Activated CD8-positive, alpha-beta T cell treated with anti-CD3 and anti-CD28 coated beads for 36 hours (primary cell): Measurements from ENCODE around the gene UNC45B. TPM values are rescaled to one million over a fixed set of nuclear protein-coding genes. Genes with fewer than 3 reads are reported as not detected.
A peak's percentile ranks its signal among the peaks of the same experiment; 100 is the strongest.

ENCODE experiments used
- ATAC-seq: fragments of 200-7000 bp; cut with Tn5 transposase; one replicate; pipeline ENCODE4 v1.10.0; 2021; ENCODE audit warnings: mild to moderate bottlenecking, moderate library complexity
- CTCF ChIA-PET: fragments of 350-600 bp; sonication (Branson Sonifier 250); formaldehyde crosslinking; loops from one replicate; lab custom pipeline; 2021; ENCODE audit warnings: antibody characterized with exemption; lab: Charles Lee
- POLR2A ChIA-PET: fragments of 350-600 bp; sonication (Branson Sonifier 250); formaldehyde crosslinking; loops from one replicate; lab custom pipeline; 2021; ENCODE audit warnings: antibody characterized with exemption; lab: Charles Lee
- DNase-seq: peaks from one replicate; pipeline ENCODE4 v3.0.0-alpha.2; 2020
- H3K27ac Mint-ChIP-seq: one replicate; pipeline ENCODE4 v1.8.0; 2021; ENCODE audit warnings: mild to moderate bottlenecking, mixed read lengths
- H3K27me3 Mint-ChIP-seq: one replicate; pipeline ENCODE4 v1.8.0; 2021; ENCODE audit warnings: mixed read lengths
- H3K36me3 Mint-ChIP-seq: one replicate; pipeline ENCODE4 v1.8.0; 2021; ENCODE audit warnings: low read depth, mixed read lengths
- H3K4me1 Mint-ChIP-seq: one replicate; pipeline ENCODE4 v1.8.0; 2021; ENCODE audit warnings: low read depth, mixed read lengths
- H3K4me3 Mint-ChIP-seq: one replicate; pipeline ENCODE4 v1.8.0; 2021; ENCODE audit warnings: mild to moderate bottlenecking, moderate library complexity, mixed read lengths
- H3K9me3 Mint-ChIP-seq: one replicate; pipeline ENCODE4 v1.8.0; 2021; ENCODE audit warnings: mixed read lengths
- CTCF ChIP-seq: fragments of 200-600 bp; IDR thresholded peaks from one replicate; pipeline ENCODE4 v1.8.0; 2022; ENCODE audit warnings: antibody characterized with exemption, mild to moderate bottlenecking
- intact Hi-C: fragments of 100-400 bp; cut with micrococcal nuclease; formaldehyde crosslinking; loops from one replicate; pipeline ENCODE4 v1.10.0; 2022
- total RNA-seq, 2 experiments: library from RNA; stranded (reverse); gene quantifications; one replicate each; pipeline ENCODE4 v1.2.3, GENCODE V29; 2021

Gene UNC45B
- total RNA-seq, 2 experiments from 2014 or later: 0.11 TPM; not detected in 1

- Mint-ChIP-seq H3K27me3 (no peaks in the 10 kb centered on the region), H3K4me1 (peaks cover 3% of the 10 kb centered on the region), H3K27ac (peak overlapping the region; percentile 52), H3K36me3 (peaks cover 42% of the 10 kb centered on the region), H3K9me3 (no peaks in the 10 kb centered on the region), H3K4me3 (no peak overlapping the region)
- POLR2A ChIA-PET: interaction anchor here (0.6 to 3.1 kb wide), 7 partner anchors 9 to 179 kb away, joined by 3 to 17 read pairs (median 5); partner anchors contain the start of genes FNDC8 and NLE1
- TF ChIP-seq CTCF: no peak
- DNase-seq (no peak), ATAC-seq (no peak)
- CTCF ChIA-PET: interaction anchor here (1.0 to 1.7 kb wide), 3 partner anchors 10 to 181 kb away, joined by 3 to 12 read pairs (median 3); partner anchors contain the start of gene FNDC8
- intact Hi-C loops: no loop called here
These were observed 17.2 kb upstream of the UNC45B start for GRCh38 chr17:35130392-35130791.

- no peak overlapping the region for H3K4me3 Mint-ChIP-seq
- no peak overlapping the region for H3K27ac Mint-ChIP-seq
- peaks cover 54% of the 10 kb centered on the region for H3K36me3 Mint-ChIP-seq
- H3K27me3 Mint-ChIP-seq: no peaks in the 10 kb centered on the region
- ChIA-PET POLR2A (interaction anchor here (1.1 to 3.1 kb wide), 2 partner anchors 9 kb away, joined by 3 to 17 read pairs; partner anchors contain the start of gene NLE1), CTCF (no interaction called here)
- H3K9me3 Mint-ChIP-seq: no peaks in the 10 kb centered on the region
- DNase-seq (no peak), ATAC-seq (no peak)
- peaks cover 3% of the 10 kb centered on the region for H3K4me1 Mint-ChIP-seq
- intact Hi-C loops: no loop called here
- no peak for TF ChIP-seq CTCF
These were observed 15.5 kb upstream of the UNC45B start for GRCh38 chr17:35132099-35132498.

- DNase-seq: no peak
- Mint-ChIP-seq H3K36me3 (peaks cover 60% of the 10 kb centered on the region), H3K4me3 (no peak overlapping the region), H3K27ac (no peak overlapping the region), H3K9me3 (no peaks in the 10 kb centered on the region), H3K4me1 (peaks cover 3% of the 10 kb centered on the region), H3K27me3 (no peaks in the 10 kb centered on the region)
- TF ChIP-seq CTCF: no peak
- POLR2A ChIA-PET: interaction anchor here (3.1 kb wide), 1 partner anchor 8 kb away, joined by 17 read pairs; the partner anchor contains the start of gene NLE1
- CTCF ChIA-PET: interaction anchor here (1.2 kb wide), 1 partner anchor 13 kb away, joined by 3 read pairs; no protein-coding TSS in a partner anchor
- intact Hi-C loops: no loop called here
- ATAC-seq: no peak
These were observed 14.6 kb upstream of the UNC45B start for GRCh38 chr17:35132816-35133550.

- no peaks in the 10 kb centered on the region for H3K27me3 Mint-ChIP-seq
- ChIA-PET POLR2A (interaction anchor here (1.2 to 4.1 kb wide), 2 partner anchors 8 to 238 kb away, joined by 3 to 26 read pairs; partner anchors contain the start of gene SLFN11), CTCF (interaction anchor here (0.9 kb wide), 1 partner anchor 154 kb away, joined by 4 read pairs; no protein-coding TSS in a partner anchor)
- DNase-seq (no peak), ATAC-seq (no peak)
- no peak overlapping the region for H3K27ac Mint-ChIP-seq
- TF ChIP-seq CTCF: no peak
- intact Hi-C loops: no loop called here
- no peak overlapping the region for H3K4me3 Mint-ChIP-seq
- H3K4me1 Mint-ChIP-seq: no peaks in the 10 kb centered on the region
- peaks cover 72% of the 10 kb centered on the region for H3K36me3 Mint-ChIP-seq
- H3K9me3 Mint-ChIP-seq: no peaks in the 10 kb centered on the region
These were observed 12.3 kb upstream of the UNC45B start for GRCh38 chr17:35135322-35135721.

GRCh38 chr17:35138218-35138617 lies 9.4 kb upstream of the UNC45B start:
- DNase-seq (no peak), ATAC-seq (no peak)
- Mint-ChIP-seq H3K4me3 (no peak overlapping the region), H3K36me3 (peaks cover 63% of the 10 kb centered on the region), H3K27me3 (no peaks in the 10 kb centered on the region), H3K4me1 (peaks cover 12% of the 10 kb centered on the region), H3K9me3 (no peaks in the 10 kb centered on the region), H3K27ac (no peak overlapping the region)
- ChIA-PET CTCF (no interaction called here), POLR2A (interaction anchor here (1.8 to 4.1 kb wide), 2 partner anchors 8 to 11 kb away, joined by 9 to 26 read pairs; no protein-coding TSS in a partner anchor)
- intact Hi-C loops: no loop called here
- TF ChIP-seq CTCF: no peak
